ENCODE measurements around the gene CCR2. TPM values are rescaled to one million over a fixed set of nuclear protein-coding genes. Genes with fewer than 3 reads are reported as not detected.

CCR2 gene
- not detected in 5 replicates for total RNA-seq (2022; extraction: Qiagen RNA extraction; ENCODE audit: low read depth)

DNA sequence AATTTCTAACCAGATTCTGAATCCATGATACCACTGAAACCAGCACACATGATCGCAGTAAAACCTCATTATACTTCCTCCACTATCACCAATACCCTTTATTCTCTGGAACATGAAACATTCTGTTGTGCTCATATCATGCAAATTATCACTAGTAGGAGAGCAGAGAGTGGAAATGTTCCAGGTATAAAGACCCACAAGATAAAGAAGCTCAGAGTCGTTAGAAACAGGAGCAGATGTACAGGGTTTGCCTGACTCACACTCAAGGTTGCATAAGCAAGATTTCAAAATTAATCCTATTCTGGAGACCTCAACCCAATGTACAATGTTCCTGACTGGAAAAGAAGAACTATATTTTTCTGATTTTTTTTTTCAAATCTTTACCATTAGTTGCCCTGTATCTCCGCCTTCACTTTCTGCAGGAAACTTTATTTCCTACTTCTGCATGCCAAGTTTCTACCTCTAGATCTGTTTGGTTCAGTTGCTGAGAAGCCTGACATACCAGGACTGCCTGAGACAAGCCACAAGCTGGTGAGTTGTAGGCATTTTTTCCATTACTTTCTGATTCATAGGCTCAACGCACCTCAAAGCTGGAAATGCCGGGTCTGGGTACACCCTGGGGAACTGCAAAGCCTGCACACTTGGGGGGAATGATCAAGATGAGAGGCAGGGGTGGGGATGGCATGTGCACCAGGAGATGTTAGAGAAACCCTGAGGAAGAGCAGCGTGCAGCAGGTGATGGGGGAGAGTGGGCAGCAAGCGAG lies at the start of gene CCR2:
Gene CCR2, plus strand, starts transcription at position 465 of the 764 bp plus-strand sequence. CDS start 3,417 bp downstream, outside the sequence.

DNA sequence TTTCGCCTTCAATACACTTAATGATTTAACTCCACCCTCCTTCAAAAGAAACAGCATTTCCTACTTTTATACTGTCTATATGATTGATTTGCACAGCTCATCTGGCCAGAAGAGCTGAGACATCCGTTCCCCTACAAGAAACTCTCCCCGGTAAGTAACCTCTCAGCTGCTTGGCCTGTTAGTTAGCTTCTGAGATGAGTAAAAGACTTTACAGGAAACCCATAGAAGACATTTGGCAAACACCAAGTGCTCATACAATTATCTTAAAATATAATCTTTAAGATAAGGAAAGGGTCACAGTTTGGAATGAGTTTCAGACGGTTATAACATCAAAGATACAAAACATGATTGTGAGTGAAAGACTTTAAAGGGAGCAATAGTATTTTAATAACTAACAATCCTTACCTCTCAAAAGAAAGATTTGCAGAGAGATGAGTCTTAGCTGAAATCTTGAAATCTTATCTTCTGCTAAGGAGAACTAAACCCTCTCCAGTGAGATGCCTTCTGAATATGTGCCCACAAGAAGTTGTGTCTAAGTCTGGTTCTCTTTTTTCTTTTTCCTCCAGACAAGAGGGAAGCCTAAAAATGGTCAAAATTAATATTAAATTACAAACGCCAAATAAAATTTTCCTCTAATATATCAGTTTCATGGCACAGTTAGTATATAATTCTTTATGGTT lies 17.1 kb downstream of the CCR2 start, which contains the start of gene CCR5:
Gene CCR5, plus strand, starts transcription at position 108 of the 680 bp plus-strand sequence. CDS start 1,957 bp downstream, outside the sequence.

DNA sequence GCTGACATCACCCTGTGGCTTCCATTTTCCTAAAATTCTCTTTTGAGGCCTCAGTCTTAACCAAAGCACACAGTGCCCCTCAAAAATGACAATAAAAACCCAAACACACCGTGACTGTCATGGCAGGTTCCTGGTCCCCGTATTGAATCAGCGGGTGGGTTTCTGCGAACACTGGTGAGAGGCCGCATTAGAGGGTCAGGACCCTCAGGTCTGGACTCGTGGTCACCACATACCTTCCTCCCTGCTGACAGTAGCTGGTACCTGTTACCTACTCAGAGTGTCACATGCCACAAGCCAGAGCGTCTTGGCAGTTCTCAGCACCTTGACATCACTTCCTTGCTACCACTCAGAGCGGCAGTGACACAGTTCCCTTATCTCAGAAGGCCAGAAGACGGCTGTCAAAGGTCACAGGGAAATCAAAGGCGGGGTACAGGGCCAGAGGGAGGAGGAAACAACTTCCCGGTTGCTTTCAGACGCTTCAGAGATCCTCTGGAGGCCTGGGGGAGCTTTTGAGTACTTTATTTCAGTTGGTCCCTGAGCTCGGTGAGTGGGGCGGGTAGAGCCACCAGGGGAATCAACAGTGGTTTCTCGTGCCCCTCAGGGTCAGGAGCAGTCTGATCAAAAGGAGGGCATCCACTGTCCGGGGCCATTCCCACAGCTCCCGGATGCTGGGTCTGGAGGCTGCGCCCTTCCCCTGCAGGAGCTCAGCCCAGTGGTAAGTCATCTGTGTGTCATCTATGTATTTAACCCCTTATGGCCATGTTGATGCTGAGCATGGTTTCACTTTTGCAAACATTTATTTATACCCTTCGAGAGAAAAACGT lies 53.1 kb downstream of the CCR2 start, which contains the start of the genes CCR5AS and CCRL2:
Gene CCR5AS, minus strand, starts transcription at position 279 of the 824 bp plus-strand sequence.
Gene CCRL2, plus strand, starts transcription at position 472 of the 824 bp plus-strand sequence. CDS start 821 bp downstream, outside the sequence.

Other genes with a start within 250 kb of the CCR2 start
- 0.07 TPM in 1 of 5 replicates, not detected in the others for gene CCR1, start 145.8 kb upstream of the CCR2 start, total RNA-seq (2022; extraction: Qiagen RNA extraction; ENCODE audit: low read depth)
- not detected in 5 replicates for gene CCR3, start 111.7 kb upstream of the CCR2 start, total RNA-seq (2022; extraction: Qiagen RNA extraction; ENCODE audit: low read depth)
- not detected in 5 replicates for gene CCR5, start 16.8 kb downstream of the CCR2 start, total RNA-seq (2022; extraction: Qiagen RNA extraction; ENCODE audit: low read depth)
- gene CCRL2, start 53.1 kb downstream of the CCR2 start, total RNA-seq (2022; extraction: Qiagen RNA extraction; ENCODE audit: low read depth), result 0.15 to 0.38 TPM (median 0.17 TPM) in 5 replicates
- not detected in 5 replicates for gene LTF, start 110.8 kb downstream of the CCR2 start, total RNA-seq (2022; extraction: Qiagen RNA extraction; ENCODE audit: low read depth)
- gene RTP3, start 143.9 kb downstream of the CCR2 start, total RNA-seq (2022; extraction: Qiagen RNA extraction; ENCODE audit: low read depth), result not detected in 5 replicates
- 0.04 TPM in 1 of 5 replicates, not detected in the others for gene LRRC2, start 212.2 kb downstream of the CCR2 start, total RNA-seq (2022; extraction: Qiagen RNA extraction; ENCODE audit: low read depth)